KOPT-K1 (cell line): ENCODE measurements around the gene RAE1.

ENCODE experiments used
- H3K27ac ChIP-seq: fragments of 200-600 bp; sonication (generic); 2 replicates; pipeline ENCODE4 v1.5.1; 2016; ENCODE audit warnings: antibody characterized with exemption, mild to moderate bottlenecking, low read depth, low read length; ENCODE audit not compliant: poor library complexity, severe bottlenecking
- H3K36me3 ChIP-seq: fragments of 200-600 bp; sonication (generic); 2 replicates; pipeline ENCODE4 v1.5.1; 2017; ENCODE audit warnings: antibody characterized with exemption, mild to moderate bottlenecking, low read length, moderate library complexity; ENCODE audit not compliant: insufficient read depth
- H3K9me3 ChIP-seq: fragments of 200-600 bp; sonication (generic); 2 replicates; pipeline ENCODE4 v1.5.1; 2017; ENCODE audit warnings: antibody characterized with exemption, low read length, mild to moderate bottlenecking; ENCODE audit not compliant: insufficient read depth, poor library complexity, severe bottlenecking

The RAE1 gene, protein sequence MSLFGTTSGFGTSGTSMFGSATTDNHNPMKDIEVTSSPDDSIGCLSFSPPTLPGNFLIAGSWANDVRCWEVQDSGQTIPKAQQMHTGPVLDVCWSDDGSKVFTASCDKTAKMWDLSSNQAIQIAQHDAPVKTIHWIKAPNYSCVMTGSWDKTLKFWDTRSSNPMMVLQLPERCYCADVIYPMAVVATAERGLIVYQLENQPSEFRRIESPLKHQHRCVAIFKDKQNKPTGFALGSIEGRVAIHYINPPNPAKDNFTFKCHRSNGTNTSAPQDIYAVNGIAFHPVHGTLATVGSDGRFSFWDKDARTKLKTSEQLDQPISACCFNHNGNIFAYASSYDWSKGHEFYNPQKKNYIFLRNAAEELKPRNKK

DNA sequence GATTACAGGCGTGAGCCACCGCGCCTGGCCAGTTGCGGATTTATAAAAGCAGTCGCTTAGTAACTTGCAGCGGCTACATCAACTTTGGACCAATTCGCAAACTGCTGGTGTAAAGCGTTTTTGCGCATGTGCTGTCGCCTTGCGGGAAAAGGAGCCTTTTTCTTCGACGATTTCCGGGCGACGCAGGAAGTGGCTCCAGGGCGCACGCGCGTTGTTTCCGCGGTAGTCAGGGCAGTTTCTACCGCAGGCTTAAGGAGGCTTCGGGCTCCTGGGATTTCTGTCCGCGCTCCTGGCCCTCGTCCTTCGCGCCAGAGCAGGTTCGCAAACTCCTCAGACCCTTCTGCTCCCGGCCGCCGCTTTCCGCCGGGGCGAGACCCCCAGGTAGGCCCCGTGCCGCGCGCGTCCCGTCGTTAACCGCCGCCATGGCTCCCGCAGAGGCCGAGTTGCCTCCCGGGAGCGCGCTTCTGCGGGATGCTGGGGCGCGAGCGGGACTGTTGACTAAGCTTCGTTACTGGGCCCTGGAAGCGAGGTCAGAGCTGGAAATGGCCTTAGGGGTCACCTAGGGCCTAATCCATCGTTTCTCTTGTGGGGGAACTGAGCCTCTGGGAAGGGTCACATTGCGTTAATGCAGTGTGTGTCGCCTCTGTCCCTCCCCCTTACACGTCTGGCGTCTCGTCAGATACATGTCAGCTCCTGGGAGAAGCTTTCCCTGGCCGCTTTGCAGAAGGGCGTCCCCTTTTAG lies at the start of gene RAE1:
Gene RAE1 (plus strand): TSS at position 214 of the 742 bp plus-strand sequence. CDS start 2,784 bp downstream, outside the sequence.
- no peaks in the 10 kb centered on the region; the same call in none of the 2 replicates for H3K36me3 ChIP-seq
- H3K9me3 ChIP-seq, result no peaks in the 10 kb centered on the region
- peak within 1 kb of the TSS; percentile 83 for H3K27ac ChIP-seq

DNA sequence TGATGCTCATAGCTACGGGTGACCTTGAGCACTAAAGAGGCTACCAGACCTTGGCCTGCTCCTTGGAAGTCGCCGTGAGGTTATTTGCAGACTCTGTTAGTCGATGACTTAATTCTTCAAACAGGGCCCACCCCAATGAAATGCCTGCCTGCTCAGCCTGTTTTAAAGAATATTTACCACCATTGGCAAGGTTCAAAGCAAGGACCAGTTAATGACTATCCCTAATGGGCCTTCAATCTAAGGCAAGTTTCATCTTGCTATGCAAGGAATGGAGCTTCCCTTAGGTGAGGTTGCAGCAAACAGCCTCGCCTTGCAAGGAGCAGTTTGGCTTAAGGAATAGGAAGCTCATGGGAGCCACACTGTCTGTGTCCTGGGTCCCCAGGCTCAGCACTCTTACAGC lies 44.3 kb upstream of the RAE1 start:
- Histone ChIP-seq H3K36me3 (no peaks in the 10 kb centered on the region), H3K27ac (no peak overlapping the region), H3K9me3 (no peaks in the 10 kb centered on the region)

DNA sequence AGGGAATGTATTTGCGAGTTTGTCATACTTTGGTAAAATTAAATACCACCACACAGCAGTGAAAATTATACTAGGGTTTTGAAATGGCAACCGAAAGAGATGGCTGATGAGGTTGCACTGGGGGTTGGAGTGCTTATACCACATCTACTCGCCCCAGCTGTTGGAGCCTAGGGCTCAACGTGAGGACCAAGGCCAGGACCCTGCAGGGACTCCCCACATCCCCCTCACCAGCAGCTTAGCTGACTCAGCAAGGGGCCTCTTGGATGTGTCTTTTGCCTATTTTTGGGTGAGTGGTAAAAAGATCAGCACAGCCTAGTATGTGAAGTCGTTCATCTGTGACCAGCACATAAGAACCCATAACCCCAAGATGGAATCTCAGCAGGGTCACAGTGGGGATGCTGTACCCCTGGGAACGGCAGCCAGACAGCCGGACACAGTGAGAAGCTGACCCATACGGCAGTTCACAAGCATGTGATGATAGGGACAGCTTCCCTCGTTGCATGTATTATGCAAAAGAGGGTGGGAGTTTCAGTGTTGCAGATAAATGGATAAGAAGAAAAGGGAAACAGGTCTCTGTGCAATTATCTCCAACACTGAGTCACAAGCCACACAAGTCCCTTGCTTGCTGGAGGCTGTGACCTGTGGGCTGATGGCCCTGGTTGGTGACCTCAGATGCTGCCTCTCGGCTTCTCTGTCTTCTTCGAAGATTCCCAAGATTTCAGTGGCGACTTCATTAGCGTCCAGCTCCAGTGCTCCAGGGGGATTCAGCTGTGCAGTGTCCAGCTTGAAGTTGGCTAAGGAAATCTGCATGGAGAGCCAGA lies 42.4 kb upstream of the RAE1 start:
- Histone ChIP-seq H3K9me3 (no peaks in the 10 kb centered on the region), H3K36me3 (no peaks in the 10 kb centered on the region), H3K27ac (no peak overlapping the region)

DNA sequence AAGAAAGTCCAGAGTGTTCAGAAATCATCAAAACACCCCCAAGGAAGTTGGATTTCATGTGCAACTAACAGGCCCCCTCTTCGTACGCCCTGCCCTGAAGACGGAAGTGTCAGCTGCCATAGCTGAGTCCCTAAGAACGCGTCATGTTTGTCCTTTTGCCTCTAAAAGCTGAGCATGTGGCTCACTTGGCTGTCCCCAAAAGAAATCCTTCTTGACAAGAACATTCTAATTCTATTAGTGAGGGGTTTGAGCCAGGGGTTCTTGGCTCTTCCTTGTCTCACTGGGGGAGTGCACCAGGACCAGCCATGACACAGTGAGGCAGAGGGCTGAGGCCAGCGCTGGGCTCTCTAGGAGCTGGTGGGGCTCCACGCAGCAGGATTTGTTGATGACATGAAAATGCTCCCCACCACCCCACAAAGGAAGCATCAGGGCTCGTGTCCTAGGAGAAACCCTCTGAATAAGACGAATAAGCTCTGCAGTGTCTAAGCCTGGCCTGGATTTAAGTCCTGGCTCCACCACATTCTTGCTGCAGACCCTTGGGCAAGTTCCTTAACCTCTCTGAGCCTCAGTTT lies 41.4 kb upstream of the RAE1 start:
- Histone ChIP-seq H3K9me3 (no peaks in the 10 kb centered on the region), H3K36me3 (no peaks in the 10 kb centered on the region), H3K27ac (no peak overlapping the region)

DNA sequence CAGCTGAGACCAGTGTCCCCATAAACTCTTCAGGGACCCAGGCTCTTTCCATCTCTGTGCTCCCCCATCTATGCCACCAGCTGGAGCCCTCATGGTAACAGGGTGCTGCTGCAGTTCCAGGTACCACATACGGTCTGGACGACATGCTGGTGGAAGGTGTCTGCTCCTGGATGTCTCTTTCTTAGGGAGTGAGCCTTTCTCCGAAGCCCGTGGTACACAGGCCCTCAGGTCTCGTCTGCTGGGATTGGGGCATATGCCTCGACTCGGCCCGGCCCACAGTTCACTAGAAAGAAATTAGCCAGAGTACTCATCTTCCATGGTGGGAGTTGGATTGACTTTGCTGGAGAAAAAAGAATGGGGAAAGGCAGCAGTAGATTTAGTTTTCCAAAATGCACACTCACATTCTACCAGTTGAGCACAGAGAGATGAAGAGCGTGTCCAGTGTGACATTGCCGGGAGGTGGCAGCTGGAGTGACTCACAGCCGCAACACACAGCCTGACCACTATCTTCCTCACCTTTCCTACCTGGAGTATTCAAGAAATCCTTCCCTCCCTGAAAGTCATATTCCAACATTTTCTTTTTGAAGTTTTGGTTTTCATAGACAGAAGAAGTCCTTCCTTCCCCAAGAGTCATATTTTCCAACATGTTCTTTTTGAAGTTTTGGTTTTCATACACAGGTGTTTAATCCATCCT lies 40.1 kb upstream of the RAE1 start:
- no peak overlapping the region for H3K27ac ChIP-seq
- H3K9me3 ChIP-seq, result no peaks in the 10 kb centered on the region
- H3K36me3 ChIP-seq, result no peaks in the 10 kb centered on the region

DNA sequence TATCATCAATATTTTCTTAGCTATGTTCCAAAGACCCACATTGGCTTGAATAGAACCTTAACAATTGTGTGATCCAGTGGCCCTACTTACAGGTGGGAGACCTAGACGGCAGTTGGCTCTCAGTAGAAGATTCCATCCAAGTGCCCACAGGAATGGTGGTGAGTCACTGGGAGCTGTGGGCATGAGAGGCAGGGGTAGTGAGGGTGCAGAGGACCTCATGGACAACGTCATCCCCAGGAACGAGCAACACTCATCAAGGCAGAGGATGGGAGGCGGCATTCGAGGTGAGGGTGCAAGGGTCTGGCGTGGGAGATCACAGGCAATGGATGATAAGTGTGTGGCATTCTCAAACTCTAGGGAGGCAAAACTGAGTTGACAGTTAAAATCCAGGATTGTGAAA lies 38.9 kb upstream of the RAE1 start:
- Histone ChIP-seq H3K9me3 (no peaks in the 10 kb centered on the region), H3K36me3 (no peaks in the 10 kb centered on the region), H3K27ac (no peak overlapping the region)

DNA sequence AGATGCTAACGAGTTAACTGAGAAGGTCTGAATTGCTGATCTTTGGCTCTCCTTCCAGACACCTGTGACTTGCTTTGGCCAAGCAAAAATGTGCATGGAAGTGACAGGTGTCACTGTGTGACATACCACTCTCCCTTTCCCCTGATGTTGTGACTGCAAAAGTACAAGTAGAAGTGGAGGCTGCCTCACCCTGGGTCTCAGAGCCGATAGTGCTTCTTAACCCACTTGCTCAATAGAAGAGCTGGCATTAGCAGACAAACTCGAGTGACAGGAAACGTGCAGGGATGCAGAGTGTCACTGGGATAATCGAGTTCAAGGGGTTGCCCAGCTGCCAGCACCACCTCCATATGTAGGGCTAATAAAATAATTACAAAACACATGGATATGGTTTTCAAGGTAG lies 37.8 kb upstream of the RAE1 start:
- Histone ChIP-seq H3K27ac (no peak overlapping the region), H3K36me3 (no peaks in the 10 kb centered on the region)

DNA sequence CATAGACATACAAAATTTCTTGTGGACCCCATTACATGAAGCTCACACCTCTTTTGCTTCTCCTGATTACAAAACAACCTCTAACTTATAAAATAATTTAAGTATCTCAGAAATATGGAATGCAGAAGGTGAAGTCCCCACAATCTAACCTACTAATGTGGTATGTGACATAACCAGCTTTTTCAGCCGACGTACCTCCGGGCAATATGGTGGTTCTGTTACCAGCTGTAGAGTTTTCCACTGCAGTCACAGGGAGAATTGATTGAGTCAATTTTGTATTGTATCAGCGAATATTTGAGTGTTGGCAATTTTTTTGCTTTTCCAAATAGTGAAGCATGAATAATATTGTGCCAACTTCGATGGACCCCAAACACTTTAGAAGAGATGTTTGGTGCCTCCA lies 37.1 kb upstream of the RAE1 start:
- H3K9me3 ChIP-seq, result no peaks in the 10 kb centered on the region
- no peak overlapping the region for H3K27ac ChIP-seq
- no peaks in the 10 kb centered on the region for H3K36me3 ChIP-seq

More for the DNA sequence above, 37.8 kb upstream of the RAE1 start:
- no peaks in the 10 kb centered on the region for H3K9me3 ChIP-seq

DNA sequence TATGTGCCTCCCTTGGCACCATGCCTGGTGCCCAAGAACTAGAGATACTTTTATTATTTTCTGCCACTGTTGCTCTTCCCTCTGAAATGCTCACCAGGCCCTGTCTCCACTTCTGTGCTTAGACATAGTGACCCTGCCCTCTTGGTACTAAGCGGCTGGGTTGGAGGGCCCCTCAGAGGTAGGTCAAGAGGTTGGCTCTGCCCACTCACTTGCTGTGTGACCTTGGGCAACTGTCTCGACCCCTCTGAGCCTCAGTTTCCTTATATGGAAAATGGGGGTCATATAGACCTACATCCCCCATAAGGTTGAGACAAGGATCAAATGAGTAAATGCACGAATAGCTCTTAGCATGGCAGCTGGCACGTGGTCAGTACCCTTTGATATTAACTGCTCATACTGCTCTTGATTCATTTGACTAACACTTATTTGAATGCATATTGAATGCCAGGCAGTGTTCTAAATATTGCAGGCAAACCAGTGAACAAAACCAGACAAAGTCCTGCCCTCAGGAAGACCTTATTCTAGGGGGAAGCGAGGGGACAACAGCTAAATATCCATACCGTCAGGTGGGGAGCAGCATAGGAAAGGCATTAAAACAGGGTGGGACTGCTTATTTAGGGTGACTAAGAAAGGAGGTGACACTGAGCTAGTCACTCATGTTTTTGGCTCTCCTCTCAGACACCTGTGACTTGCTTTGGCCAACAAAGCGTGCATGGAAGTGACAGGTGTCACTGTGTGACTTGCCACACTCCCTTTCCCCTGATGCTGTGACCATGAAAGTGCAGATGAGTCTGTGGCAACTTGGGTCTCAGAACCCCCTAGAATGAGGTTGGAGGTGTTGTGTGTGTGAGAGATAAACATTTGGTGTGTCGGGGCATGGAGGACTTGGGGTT lies 35.7 kb upstream of the RAE1 start:
- no peak overlapping the region for H3K27ac ChIP-seq
- no peaks in the 10 kb centered on the region for H3K36me3 ChIP-seq
- H3K9me3 ChIP-seq, result no peaks in the 10 kb centered on the region

DNA sequence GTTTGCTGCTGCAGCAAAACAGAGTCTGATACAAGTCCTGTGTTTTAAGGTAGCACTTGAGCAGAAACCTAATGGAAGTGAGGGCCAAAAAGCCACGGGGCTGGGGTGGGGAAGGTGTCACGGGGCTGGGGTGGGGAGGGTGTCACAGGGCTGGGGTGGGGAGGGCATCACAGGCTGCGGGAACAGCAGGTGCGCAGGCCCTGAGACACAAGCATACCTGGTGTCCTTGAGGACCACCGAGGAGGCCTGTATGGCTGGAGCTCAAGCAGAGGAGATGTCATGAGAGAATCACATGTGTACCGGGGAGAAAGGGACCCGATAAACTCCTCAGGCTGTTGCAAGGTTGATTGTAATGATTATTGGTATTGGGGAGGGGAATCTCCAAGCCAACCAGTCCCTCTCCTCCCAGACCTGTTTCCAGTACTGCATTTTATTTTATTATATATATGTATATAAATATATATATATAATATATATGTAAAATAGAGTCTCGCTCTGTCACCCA lies 35.0 kb upstream of the RAE1 start:
- Histone ChIP-seq H3K27ac (no peak overlapping the region), H3K36me3 (no peaks in the 10 kb centered on the region), H3K9me3 (no peaks in the 10 kb centered on the region)

DNA sequence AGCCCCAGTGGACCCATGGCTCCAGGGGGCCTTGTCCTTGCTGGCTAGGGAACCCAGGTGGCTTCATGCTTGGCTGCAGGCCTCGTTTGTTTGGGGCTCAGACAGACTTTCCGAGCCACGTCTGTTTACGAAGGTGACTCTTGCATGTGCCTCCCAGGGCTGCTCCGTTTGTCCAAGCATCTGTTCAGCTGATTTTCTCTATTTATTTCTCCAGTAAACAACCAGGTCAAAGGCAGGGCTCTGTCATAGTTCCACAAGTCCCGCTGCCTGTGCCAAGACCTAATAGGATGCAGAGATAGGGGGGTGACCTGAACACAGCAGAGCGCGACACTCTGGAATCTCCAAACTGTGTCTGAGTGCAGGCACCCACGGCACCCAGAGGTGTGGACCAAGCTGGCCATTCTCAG lies 34.3 kb upstream of the RAE1 start:
- H3K27ac ChIP-seq, result no peak overlapping the region
- H3K36me3 ChIP-seq, result no peaks in the 10 kb centered on the region
- no peaks in the 10 kb centered on the region for H3K9me3 ChIP-seq

DNA sequence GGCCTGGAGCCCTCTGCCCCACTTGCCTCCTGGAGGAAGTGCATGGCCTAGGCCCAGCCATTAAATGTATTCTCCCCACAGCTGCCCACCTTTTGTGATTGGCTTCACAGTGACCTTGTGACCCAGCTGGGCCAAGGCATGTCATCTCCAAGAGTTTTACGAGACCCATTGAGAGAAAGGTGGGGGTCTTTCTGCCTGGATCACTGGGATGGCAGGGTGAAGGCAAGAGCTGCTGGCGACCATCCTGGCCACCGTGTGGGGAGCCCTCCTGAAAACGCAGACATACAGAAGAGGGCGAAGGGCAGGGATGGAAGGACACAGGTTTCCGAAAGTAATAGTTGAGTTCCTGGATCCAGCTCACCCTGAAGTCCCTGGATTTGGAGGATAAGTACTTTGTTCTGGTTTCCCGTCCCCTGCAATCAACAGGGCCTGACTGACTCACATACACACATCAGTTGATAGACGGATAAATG lies 33.7 kb upstream of the RAE1 start:
- Histone ChIP-seq H3K27ac (no peak overlapping the region), H3K36me3 (no peaks in the 10 kb centered on the region)

DNA sequence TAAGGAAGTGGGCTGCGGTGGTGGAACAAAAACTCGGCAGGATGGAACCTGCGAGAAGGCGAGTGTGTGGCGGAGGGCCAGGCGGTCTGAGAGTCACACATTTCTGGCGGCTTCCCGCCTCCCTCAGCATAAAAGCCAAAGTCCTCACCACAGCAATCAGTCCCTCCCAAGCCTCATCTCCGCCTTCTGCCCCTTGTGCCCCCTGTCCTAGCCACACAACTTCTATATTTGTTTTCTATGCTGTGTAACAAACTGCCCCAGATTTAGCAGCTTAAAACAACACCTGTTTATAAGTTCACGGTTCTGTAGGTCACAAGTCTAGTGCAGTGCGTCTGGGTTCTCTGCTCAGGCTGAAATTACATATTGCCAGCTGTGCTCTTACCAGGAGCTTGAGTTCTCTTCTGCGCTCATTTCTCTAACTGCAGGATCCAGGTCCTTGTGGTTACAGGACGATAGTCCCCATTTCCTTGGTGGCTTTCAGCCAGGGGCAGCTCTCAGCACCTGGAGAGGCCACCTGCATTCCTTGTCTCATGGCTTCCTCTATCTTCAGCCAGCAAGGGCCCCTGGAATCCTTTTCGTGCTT lies 33.2 kb upstream of the RAE1 start:
- no peaks in the 10 kb centered on the region for H3K9me3 ChIP-seq
- H3K27ac ChIP-seq, result no peak overlapping the region
- no peaks in the 10 kb centered on the region for H3K36me3 ChIP-seq

More for the DNA sequence above, 33.7 kb upstream of the RAE1 start:
- no peaks in the 10 kb centered on the region for H3K9me3 ChIP-seq
